ENCODE results near the gene MYO7A.

Gene MYO7A

DNA sequence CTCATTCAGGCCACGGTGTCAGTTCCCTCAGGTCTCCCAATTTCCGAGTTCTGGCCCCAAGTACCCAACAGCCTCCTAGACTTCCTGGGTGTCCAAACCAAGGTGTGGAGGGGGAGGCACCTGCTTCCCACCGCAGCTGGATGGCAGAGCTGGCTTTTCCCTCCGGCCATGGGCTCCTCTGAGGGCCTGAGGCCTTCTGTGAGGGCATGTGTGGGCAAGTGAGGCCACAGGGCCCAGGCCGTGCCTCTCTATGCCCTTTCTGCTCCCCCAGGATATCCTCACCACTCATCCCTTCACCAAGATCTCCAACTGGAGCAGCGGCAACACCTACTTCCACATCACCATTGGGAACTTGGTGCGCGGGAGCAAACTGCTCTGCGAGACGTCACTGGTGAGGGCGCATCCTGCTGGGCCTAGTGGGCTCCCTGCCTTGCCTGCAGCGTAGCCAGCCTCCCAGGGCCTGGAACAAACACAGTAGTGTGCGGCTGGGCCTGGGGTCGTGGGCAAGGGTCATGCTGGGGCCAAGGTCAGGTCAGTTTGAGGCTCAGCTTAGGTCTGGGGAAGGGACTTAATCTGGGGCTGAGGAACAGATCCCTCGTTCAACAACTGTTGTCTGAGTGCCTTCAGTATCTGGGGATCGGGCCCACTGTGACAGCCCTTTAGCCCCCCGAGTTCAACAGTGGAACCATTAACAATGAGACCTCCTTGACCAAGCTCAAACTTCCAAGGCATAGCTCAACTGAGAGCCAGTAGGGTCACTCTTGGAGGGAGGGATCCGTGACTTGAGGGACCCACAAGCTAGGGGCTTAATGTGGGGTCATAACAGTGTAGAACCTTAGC is 85.8 kb downstream of the MYO7A start:
- no peak for DNase-seq (ENCODE audit: low read depth in 2 of 2)

DNA sequence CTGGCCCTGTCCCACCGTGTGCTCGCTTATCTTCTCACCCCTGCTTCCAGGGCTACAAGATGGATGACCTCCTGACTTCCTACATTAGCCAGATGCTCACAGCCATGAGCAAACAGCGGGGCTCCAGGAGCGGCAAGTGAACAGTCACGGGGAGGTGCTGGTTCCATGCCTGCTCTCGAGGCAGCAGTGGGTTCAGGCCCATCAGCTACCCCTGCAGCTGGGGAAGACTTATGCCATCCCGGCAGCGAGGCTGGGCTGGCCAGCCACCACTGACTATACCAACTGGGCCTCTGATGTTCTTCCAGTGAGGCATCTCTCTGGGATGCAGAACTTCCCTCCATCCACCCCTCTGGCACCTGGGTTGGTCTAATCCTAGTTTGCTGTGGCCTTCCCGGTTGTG is 86.5 kb downstream of the MYO7A start:
- DNase-seq (ENCODE audit: low read depth in 2 of 2), result no peak

DNA sequence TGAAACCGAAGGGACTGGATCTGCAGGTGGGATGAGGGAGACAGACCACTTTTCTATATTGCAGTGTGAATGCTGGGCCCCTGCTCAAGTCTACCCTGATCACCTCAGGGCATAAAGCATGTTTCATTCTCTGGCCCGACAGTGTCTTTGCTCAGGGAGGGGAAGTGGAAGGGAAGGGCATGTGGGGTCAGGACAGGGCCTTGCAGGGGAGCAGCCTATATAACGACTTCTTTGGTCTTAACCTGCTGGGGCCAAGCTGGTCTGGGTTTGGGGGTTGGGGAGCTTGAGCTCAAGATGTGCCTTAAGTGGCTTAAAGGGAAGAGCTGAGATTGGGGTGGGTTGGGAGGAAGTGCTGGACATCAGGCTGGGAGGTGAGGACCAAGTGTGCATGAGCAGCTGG is 87.1 kb downstream of the MYO7A start:
- no peak for DNase-seq (ENCODE audit: low read depth in 2 of 2)

DNA sequence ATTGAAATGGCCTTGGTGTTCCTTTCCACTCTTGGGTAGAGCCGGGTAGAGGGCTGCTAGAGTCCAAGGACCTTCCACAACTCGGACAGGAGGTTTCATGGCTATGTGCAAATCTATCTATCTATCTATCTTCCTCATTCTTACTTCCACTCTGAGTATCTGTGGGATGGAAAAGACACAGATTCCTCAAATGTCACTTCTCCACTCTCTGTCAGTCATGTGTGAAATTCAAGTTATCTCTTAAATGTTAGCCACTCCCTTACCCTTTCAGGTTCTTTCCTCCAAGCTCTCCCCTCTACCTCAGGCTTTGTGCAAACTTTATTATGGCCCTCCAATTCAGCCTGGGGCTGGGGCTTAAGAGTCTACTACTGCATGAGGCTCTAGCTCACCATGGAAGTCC is 89.1 kb downstream of the MYO7A start:
- DNase-seq (ENCODE audit: low read depth in 2 of 2), result no peak

DNA sequence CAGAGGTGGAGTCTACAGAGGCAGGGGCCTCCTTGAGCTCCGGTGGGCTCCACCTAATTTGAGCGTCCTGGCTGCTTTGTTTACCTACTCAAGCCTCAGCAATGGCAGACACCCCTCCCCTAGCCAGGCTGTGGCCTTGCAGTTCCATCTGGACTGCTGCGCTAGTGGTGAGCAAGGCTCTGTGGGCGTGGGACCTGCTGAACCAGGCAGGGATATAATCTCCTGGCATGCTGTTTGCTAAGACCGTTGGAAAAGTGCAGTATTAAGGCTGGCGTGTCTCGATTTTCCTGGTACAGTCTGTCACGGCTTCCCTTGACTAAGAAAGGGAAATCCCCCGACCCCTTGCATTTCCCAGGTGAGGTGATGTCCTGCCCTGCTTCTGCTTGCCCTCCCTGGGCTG is 95.8 kb downstream of the MYO7A start:
- no peak for DNase-seq (ENCODE audit: low read depth in 2 of 2)

DNA sequence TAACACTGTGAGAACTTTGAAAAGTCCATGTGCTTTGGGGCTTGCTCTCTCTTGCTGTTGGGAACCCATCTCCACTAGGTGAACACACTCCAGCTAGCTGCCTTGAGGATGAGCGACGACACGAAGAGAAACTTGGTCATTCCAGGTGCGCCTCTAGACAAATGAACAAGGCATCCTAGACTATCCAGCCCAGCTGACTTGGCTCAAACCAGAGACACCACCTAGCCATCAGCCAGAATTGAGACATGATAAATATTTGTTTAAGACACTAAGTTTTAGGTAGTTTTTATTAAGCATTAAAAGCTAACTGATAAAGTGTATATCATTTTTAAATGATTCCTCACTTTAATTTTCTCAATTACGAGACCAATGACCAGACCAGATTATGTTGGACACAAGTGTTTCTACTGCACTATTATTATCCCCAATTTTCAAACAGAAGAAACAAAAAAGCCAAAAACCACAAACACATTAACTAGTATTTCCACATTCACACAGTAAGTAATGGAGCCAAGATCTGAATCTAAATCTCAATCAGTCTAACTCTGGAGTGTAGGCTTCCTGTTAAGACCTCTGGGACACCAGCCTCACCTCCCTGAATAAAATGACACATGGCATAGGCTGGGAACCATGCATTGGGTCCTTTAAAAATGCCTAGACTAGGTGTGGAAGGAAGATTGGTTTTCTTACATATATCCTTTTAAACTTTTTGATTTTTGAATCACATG is 103.0 kb downstream of the MYO7A start:
- no peak for DNase-seq (ENCODE audit: low read depth in 2 of 2)

DNA sequence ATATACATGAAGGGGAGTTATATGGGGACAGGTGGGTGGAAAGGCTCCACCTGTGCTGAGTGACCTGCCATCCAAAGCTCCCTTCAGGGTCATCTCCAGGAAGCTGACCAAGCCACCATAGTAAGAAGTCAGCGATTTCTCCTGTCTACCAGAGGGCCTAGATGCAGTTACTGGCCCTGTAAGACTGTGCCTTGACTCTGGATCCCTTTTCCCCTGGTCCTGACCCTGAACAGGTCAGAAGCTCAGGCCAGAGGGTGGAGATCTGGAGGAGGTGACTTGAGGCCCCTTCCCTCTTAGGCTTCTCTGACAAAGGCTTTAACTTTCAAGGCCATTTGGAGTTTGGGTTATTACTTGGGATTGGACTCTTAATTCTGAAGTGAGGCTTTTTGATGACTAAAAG is 103.8 kb downstream of the MYO7A start:
- no peak for DNase-seq (ENCODE audit: low read depth in 2 of 2)

DNA sequence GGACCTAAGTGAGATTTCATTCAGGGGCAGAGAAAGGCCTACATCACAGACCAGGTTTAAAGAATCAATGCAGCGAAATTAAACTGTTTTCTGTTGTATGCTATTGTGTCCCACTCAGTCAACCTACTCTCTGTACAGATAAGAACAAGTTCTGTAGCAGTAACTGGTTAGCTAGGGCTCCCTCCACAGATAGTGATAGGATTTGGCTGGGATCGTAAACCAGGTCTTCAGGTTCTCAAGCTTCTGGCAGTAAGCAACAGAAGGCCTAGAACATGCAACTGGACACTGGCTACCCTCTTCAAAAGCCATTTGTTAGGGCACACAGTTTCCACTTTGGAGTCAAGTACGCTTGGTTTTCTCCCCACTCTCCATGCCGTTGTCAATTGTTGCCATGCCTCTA is 104.2 kb downstream of the MYO7A start:
- DNase-seq (ENCODE audit: low read depth in 2 of 2), result no peak

DNA sequence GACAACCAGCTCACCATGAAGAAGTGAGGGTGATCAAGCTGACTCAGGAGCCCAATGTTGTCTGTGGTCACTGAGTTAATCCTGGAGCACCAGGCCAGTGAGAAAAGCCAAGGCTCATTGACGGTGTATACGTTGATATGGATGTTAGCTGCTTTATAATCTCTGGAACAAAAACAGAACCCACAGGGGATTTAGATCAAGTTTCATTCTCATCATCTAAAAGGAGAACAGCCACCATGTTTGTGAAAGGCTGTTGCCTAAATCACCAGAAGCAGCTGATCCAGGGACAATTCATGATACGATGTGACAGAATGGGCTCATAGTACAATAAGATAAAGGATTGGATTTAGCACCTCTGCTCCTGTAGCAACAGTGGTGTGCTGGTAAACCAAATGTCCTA is 105.0 kb downstream of the MYO7A start:
- DNase-seq (ENCODE audit: low read depth in 2 of 2), result no peak

DNA sequence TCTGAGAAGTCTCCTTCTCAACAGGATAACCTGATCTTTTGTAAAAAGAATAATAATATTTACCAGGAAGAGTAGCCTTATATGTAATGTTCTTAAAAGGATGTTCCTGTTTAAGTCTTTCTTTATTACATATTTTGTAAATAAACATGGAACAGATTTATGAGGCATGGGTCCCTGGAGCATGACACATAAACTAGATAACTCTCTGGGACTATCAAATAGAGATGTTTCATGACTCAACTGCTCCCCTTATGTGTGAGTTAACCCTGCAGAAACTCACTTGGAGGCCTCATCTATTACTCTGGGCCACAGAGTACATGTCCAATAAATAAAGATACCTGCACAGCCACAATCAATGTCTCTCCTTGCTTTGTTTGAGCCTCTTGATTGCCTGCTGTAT is 108.9 kb downstream of the MYO7A start:
- DNase-seq (ENCODE audit: low read depth in 2 of 2), result no peak

DNA sequence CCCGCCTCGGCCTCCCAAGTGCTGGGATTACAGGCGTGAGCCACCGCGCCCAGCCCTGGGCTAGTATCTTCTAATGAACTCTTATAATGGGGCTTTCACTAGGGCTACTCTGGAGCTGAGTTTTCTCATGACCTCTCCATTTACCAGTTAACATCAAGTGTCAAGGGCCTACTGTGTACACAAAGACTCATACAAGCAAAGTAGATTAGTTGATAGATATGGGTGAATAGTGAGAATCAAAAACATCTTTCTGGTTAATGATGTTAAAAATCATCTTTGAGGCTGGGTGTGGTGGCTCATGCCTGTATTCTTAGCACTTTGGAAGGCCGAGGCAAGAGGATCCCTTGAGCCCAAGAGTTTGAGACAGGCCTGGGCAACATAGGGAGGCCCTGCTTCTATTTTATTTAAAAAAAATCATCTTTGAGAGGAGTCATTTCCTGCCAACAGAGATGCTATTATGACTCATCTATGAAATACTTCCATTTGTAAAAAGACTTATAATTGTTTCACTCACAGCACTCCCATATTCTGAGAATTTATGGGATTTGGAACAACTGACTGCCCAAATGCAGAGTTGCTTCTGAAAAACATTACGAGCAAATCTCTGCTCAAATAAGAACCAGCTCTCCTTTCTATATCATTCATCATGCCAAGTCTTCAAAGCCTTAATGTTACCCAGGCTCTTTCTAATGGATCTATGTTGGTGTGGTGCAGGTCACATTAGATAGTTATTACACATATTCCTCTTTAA is 116.4 kb downstream of the MYO7A start:
- no peak for DNase-seq (ENCODE audit: low read depth in 2 of 2)

DNA sequence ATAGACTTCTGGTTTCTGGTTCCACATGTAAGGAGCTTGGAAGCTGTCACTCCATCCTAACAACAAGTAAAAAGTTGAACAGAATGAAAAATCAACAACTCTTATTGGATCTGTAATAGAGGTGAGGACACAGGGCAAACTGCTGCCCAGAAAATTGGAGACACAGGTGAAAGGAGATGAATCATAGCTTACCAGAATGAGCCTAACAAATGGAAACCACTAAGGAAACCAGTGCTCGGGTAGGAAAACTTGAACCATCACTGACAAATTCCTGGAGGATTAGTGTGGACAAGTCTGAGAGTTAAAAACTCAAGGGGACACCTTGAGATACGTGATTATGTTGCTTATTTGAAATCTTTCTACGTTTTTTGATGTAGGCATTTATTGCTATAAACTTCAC is 121.4 kb downstream of the MYO7A start:
- DNase-seq (ENCODE audit: low read depth in 2 of 2), result no peak

DNA sequence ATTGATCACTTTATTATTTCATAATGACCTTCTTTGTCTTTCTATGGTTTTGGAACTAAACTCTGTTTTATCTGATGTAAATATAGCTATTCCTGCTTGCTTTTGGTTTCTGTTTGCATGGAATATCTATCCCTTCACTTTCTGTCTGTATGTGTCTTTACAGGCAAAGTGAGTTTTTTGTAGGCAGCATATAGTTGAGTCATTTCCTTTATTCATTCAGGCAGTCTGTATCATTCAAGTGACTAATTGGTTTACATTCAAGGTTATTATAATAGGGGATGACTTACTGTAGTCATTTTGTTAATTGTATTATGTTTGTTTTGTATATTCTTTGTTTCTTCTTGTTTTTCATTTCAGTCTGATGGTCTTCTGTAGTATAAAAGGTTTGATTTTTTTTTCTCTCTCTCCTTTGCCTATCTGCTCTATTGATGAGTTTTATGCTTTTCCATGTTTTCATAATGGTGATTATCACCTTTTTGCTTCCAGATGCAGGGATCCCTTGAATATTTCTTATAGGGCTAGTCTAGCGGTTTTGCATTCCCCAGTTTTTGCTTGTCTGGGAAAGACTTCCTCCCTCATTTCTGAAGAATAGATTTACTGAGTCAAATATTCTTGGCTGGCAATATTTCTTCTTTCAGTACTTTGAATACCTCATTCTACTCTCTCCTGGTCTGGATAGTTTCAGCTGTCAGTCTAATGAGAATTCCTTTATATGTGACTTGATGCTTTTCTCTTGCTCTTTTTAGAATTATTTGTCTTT is 123.0 kb downstream of the MYO7A start:
- DNase-seq (ENCODE audit: low read depth in 2 of 2), result no peak

DNA sequence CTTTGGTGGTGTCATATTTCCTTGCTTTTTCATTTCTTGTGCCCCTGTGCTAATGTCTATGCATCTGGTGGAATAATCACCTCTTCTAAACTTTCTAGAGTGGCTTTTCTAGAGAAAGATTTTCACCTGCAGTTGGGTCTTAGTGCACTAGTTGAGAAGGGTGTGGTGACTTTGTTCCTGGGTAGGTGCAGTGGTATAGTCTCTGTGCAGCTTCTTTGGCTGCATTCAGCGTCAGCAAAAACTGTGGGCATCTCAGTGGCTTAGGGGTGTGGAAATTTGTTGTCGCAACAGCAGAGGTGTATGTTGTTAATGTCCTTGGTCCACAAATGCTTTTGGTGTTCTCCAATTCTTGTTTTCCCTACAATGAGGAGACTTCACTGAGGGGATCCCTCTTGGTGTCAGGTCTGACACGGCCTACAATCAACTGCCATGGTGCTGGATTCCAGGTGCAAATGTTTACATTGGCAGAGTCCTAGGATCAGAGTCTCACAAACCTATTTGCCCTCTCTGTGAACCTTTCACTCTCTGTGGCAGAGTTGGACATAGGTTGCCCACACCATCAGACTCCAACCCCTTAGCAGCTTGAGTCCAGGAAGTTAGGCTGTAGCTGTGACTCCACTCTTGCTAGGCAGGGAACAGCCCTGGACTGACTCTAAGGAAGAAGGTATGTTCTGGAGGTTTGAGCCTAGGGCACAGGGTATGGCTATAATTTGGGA is 124.7 kb downstream of the MYO7A start:
- no peak for DNase-seq (ENCODE audit: low read depth in 2 of 2)

DNA sequence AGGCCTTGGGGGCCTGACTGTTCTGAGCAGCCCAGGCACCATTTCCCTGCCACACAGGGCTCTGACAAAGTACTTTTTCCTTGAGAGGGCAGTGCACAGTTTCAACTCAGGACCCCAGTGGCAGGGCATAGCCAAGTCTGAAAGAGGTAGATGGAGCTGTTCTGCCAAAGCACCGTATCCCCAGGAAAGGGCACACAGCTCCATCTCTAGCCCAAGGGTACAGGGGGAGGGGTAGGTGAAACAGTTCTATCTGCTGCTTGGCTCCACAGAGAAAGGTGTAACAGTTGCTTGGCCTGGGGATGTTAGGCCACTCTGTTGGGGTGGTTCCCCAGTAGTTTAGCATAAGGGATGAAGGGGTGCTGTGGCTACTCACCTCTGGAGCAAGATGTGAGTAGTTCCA is 125.6 kb downstream of the MYO7A start:
- no peak for DNase-seq (ENCODE audit: low read depth in 2 of 2)

DNA sequence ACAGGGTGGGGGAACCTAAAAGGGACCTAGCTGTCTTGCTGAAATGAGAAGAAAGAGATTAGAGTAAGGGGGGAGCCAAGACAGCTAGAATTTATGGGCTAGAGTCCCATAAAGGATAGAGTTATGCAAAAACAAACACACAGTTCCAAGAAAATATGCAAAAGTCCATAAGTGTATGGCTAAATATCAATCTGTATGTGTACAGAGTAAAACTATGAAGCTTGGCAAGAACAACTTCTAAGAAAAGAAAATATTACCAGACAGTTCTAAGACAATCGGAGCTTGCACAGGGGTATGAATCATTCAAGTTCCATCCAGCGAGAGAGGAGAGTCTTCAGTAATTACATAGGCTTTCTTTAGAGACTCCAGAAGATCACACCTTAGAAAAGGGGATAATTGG is 131.6 kb downstream of the MYO7A start:
- no peak for DNase-seq (ENCODE audit: low read depth in 2 of 2)

DNA sequence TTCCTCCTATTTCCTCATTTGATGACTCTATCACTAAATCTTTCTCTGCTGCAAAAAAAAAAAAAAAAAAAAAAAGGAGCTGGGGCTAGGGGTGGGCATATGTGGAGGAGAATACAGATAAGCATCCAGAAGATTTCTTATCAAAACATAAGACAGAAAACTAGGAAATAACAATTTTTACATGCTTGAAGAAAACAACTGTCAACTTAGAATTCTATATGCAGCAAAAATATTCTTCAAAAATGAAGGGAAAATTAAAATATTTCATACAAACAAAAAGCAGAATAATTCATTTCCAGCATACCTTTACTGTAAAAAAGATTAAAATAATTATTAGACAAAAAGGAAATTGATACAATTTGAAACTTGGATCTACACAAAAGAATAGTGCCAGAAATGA is 134.8 kb downstream of the MYO7A start:
- DNase-seq (ENCODE audit: low read depth in 2 of 2), result no peak
